ENCODE measurements around the gene ADGRV1.

Gene ADGRV1

DNA sequence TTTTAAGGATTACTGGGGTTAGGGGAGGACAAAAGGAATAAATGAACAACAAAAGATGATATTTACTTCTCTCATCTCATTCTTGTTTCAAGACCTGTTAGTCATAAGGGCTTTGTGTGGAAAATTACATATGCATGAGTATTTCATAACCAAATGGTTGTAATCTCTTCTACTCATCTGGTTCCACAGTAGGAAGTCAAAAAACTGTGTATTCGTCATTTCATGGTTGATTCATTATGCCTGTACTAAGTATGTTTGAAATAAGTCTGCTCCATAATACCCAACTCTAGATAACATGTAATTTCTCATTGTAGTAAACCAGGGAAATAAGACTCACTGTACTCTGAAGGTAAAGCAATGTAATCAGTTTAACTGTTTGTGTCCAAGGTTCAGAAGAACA lies 611.7 kb downstream of the ADGRV1 start:
- TF ChIP-seq ZNF274 (IDR thresholded peaks at IDR 0.05; ENCODE audit: low read depth, low read length) = no peak
- TF ChIP-seq YY1 (IDR thresholded peaks at IDR 0.05; ENCODE audit: insufficient read depth, insufficient read length) = no peak
- TF ChIP-seq SUZ12 (IDR thresholded peaks at IDR 0.05; ENCODE audit: extremely low read depth, insufficient read depth, insufficient read length) = no peak
- H3K9me3 ChIP-seq (ENCODE audit: insufficient read depth, low read length) = no peaks in the 10 kb centered on the region
- no peak overlapping the region for H3K4me3 ChIP-seq (ENCODE audit: insufficient read length, low read depth)
- H3K4me1 ChIP-seq (ENCODE audit: insufficient read depth, insufficient read length) = no peaks in the 10 kb centered on the region
- DNase-seq (ENCODE audit: low read depth, low spot score) = no peak
- no peaks in the 10 kb centered on the region for H3K27me3 ChIP-seq (ENCODE audit: insufficient read depth, insufficient read length)
- no peaks in the 10 kb centered on the region for H3K36me3 ChIP-seq (ENCODE audit: insufficient read depth, insufficient read length, low read length)
- no peak overlapping the region for H3K9ac ChIP-seq (ENCODE audit: insufficient read length, low read depth)

GRCh38 chr5:91171322-91171721 lies 612.7 kb downstream of the ADGRV1 start:
- H3K9me3 ChIP-seq (ENCODE audit: insufficient read depth, low read length) = no peaks in the 10 kb centered on the region
- H3K9ac ChIP-seq (ENCODE audit: insufficient read length, low read depth) = no peak overlapping the region
- H3K36me3 ChIP-seq (ENCODE audit: insufficient read depth, insufficient read length, low read length) = no peaks in the 10 kb centered on the region
- TF ChIP-seq ZNF274 (IDR thresholded peaks at IDR 0.05; ENCODE audit: low read depth, low read length) (no peak), YY1 (IDR thresholded peaks at IDR 0.05; ENCODE audit: insufficient read depth, insufficient read length) (no peak), SUZ12 (IDR thresholded peaks at IDR 0.05; ENCODE audit: extremely low read depth, insufficient read depth, insufficient read length) (no peak)
- H3K4me3 ChIP-seq (ENCODE audit: insufficient read length, low read depth) = no peak overlapping the region
- no peaks in the 10 kb centered on the region for H3K4me1 ChIP-seq (ENCODE audit: insufficient read depth, insufficient read length)
- DNase-seq (ENCODE audit: low read depth, low spot score) = no peak
- H3K27me3 ChIP-seq (ENCODE audit: insufficient read depth, insufficient read length) = no peaks in the 10 kb centered on the region

DNA sequence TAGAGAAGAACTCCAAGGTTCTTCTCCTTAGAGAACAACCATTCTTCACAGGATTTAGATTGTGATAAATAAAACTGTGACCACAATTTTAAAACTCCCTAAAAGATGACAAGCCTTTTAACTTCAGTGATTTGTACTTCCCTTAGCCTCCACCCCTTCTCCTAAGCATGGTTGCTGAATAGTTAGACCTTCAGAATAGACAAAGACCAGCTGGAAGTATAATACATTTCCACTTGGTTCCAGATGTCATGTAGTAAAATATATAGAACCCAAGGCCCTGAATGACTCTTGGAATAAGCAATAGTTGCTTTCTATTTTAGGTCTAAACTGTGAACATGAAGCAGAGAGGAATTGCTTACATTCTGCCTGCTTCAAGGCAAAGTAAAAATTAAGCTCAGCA lies 615.8 kb downstream of the ADGRV1 start:
- Histone ChIP-seq H3K9ac (ENCODE audit: insufficient read length, low read depth) (no peak overlapping the region), H3K36me3 (ENCODE audit: insufficient read depth, insufficient read length, low read length) (no peaks in the 10 kb centered on the region), H3K4me3 (ENCODE audit: insufficient read length, low read depth) (no peak overlapping the region), H3K9me3 (ENCODE audit: insufficient read depth, low read length) (no peaks in the 10 kb centered on the region), H3K4me1 (ENCODE audit: insufficient read depth, insufficient read length) (no peaks in the 10 kb centered on the region), H3K27me3 (ENCODE audit: insufficient read depth, insufficient read length) (no peaks in the 10 kb centered on the region)
- no peak for DNase-seq (ENCODE audit: low read depth, low spot score)
- TF ChIP-seq ZNF274 (IDR thresholded peaks at IDR 0.05; ENCODE audit: low read depth, low read length) (no peak), SUZ12 (IDR thresholded peaks at IDR 0.05; ENCODE audit: extremely low read depth, insufficient read depth, insufficient read length) (no peak), YY1 (IDR thresholded peaks at IDR 0.05; ENCODE audit: insufficient read depth, insufficient read length) (no peak)

GRCh38 chr5:91175708-91176107 lies 617.1 kb downstream of the ADGRV1 start:
- Histone ChIP-seq H3K9ac (ENCODE audit: insufficient read length, low read depth) (no peak overlapping the region), H3K27me3 (ENCODE audit: insufficient read depth, insufficient read length) (no peaks in the 10 kb centered on the region), H3K4me1 (ENCODE audit: insufficient read depth, insufficient read length) (no peaks in the 10 kb centered on the region), H3K4me3 (ENCODE audit: insufficient read length, low read depth) (no peak overlapping the region), H3K36me3 (ENCODE audit: insufficient read depth, insufficient read length, low read length) (no peaks in the 10 kb centered on the region), H3K9me3 (ENCODE audit: insufficient read depth, low read length) (no peaks in the 10 kb centered on the region)
- TF ChIP-seq ZNF274 (IDR thresholded peaks at IDR 0.05; ENCODE audit: low read depth, low read length) (no peak), SUZ12 (IDR thresholded peaks at IDR 0.05; ENCODE audit: extremely low read depth, insufficient read depth, insufficient read length) (no peak), YY1 (IDR thresholded peaks at IDR 0.05; ENCODE audit: insufficient read depth, insufficient read length) (no peak)
- DNase-seq (ENCODE audit: low read depth, low spot score) = no peak

GRCh38 chr5:91176288-91177016 lies 617.9 kb downstream of the ADGRV1 start:
- Histone ChIP-seq H3K4me1 (ENCODE audit: insufficient read depth, insufficient read length) (no peaks in the 10 kb centered on the region), H3K27me3 (ENCODE audit: insufficient read depth, insufficient read length) (no peaks in the 10 kb centered on the region), H3K9me3 (ENCODE audit: insufficient read depth, low read length) (no peaks in the 10 kb centered on the region), H3K4me3 (ENCODE audit: insufficient read length, low read depth) (no peak overlapping the region), H3K36me3 (ENCODE audit: insufficient read depth, insufficient read length, low read length) (no peaks in the 10 kb centered on the region), H3K9ac (ENCODE audit: insufficient read length, low read depth) (no peak overlapping the region)
- no peak for DNase-seq (ENCODE audit: low read depth, low spot score)
- no peak for TF ChIP-seq YY1 (IDR thresholded peaks at IDR 0.05; ENCODE audit: insufficient read depth, insufficient read length)
- no peak for TF ChIP-seq SUZ12 (IDR thresholded peaks at IDR 0.05; ENCODE audit: extremely low read depth, insufficient read depth, insufficient read length)
- TF ChIP-seq ZNF274 (IDR thresholded peaks at IDR 0.05; ENCODE audit: low read depth, low read length) = no peak

- no peak for DNase-seq (ENCODE audit: low read depth, low spot score)
- no peaks in the 10 kb centered on the region for H3K9me3 ChIP-seq (ENCODE audit: insufficient read depth, low read length)
- H3K4me1 ChIP-seq (ENCODE audit: insufficient read depth, insufficient read length) = no peaks in the 10 kb centered on the region
- TF ChIP-seq SUZ12 (IDR thresholded peaks at IDR 0.05; ENCODE audit: extremely low read depth, insufficient read depth, insufficient read length) = no peak
- TF ChIP-seq YY1 (IDR thresholded peaks at IDR 0.05; ENCODE audit: insufficient read depth, insufficient read length) = no peak
- no peak for TF ChIP-seq ZNF274 (IDR thresholded peaks at IDR 0.05; ENCODE audit: low read depth, low read length)
- H3K36me3 ChIP-seq (ENCODE audit: insufficient read depth, insufficient read length, low read length) = no peaks in the 10 kb centered on the region
- no peaks in the 10 kb centered on the region for H3K27me3 ChIP-seq (ENCODE audit: insufficient read depth, insufficient read length)
- no peak overlapping the region for H3K4me3 ChIP-seq (ENCODE audit: insufficient read length, low read depth)
- no peak overlapping the region for H3K9ac ChIP-seq (ENCODE audit: insufficient read length, low read depth)
Observed at GRCh38 chr5:91177085-91177484, 618.5 kb downstream of the ADGRV1 start.

GRCh38 chr5:91177639-91178038 lies 619.0 kb downstream of the ADGRV1 start:
- Histone ChIP-seq H3K9ac (ENCODE audit: insufficient read length, low read depth) (no peak overlapping the region), H3K4me3 (ENCODE audit: insufficient read length, low read depth) (no peak overlapping the region), H3K4me1 (ENCODE audit: insufficient read depth, insufficient read length) (no peaks in the 10 kb centered on the region), H3K9me3 (ENCODE audit: insufficient read depth, low read length) (no peaks in the 10 kb centered on the region), H3K27me3 (ENCODE audit: insufficient read depth, insufficient read length) (no peaks in the 10 kb centered on the region), H3K36me3 (ENCODE audit: insufficient read depth, insufficient read length, low read length) (no peaks in the 10 kb centered on the region)
- no peak for DNase-seq (ENCODE audit: low read depth, low spot score)
- TF ChIP-seq SUZ12 (IDR thresholded peaks at IDR 0.05; ENCODE audit: extremely low read depth, insufficient read depth, insufficient read length) (no peak), YY1 (IDR thresholded peaks at IDR 0.05; ENCODE audit: insufficient read depth, insufficient read length) (no peak), ZNF274 (IDR thresholded peaks at IDR 0.05; ENCODE audit: low read depth, low read length) (no peak)
